HG02884 (cell line): ENCODE measurements around the gene RNF8.

Experiments
- ATAC-seq: cut with Tn5 transposase; IDR thresholded peaks from one replicate; pipeline ENCODE4 v1.9.1; 2021; ENCODE audit warnings: mild to moderate bottlenecking, moderate library complexity; ENCODE audit not compliant: unreplicated experiment

Gene RNF8

GRCh38 chr6:37357288-37357687 is 3.5 kb downstream of the RNF8 start:
- no peak for ATAC-seq

- no peak for ATAC-seq
Observed at GRCh38 chr6:37357860-37358259, 4.1 kb downstream of the RNF8 start.

GRCh38 chr6:37359039-37359438 is 5.3 kb downstream of the RNF8 start:
- no peak for ATAC-seq

GRCh38 chr6:37362101-37362828 is 8.5 kb downstream of the RNF8 start:
- no peak for ATAC-seq

- ATAC-seq = no peak
Observed at GRCh38 chr6:37365791-37366190, 12.0 kb downstream of the RNF8 start.

- ATAC-seq = no peak
Observed at GRCh38 chr6:37366910-37367309, 13.1 kb downstream of the RNF8 start.

GRCh38 chr6:37368961-37369320 is 15.2 kb downstream of the RNF8 start:
- no peak for ATAC-seq

- no peak for ATAC-seq
Observed at GRCh38 chr6:37369321-37370201, 15.8 kb downstream of the RNF8 start.

GRCh38 chr6:37371154-37372083 is 17.6 kb downstream of the RNF8 start:
- ATAC-seq = no peak

- no peak for ATAC-seq
Observed at GRCh38 chr6:37372116-37372515, 18.3 kb downstream of the RNF8 start.

- ATAC-seq = no peak
Observed at GRCh38 chr6:37373822-37374471, 20.2 kb downstream of the RNF8 start.

GRCh38 chr6:37375376-37375775 is 21.6 kb downstream of the RNF8 start:
- no peak for ATAC-seq

GRCh38 chr6:37376078-37376743 is 22.4 kb downstream of the RNF8 start:
- ATAC-seq = no peak

- ATAC-seq = no peak
Observed at GRCh38 chr6:37381579-37381978, 27.8 kb downstream of the RNF8 start.

- no peak for ATAC-seq
Observed at GRCh38 chr6:37382994-37383765, 29.4 kb downstream of the RNF8 start.

- ATAC-seq = no peak
Observed at GRCh38 chr6:37388578-37388977, 34.8 kb downstream of the RNF8 start.

GRCh38 chr6:37389857-37390256 is 36.1 kb downstream of the RNF8 start:
- ATAC-seq = no peak

GRCh38 chr6:37391120-37391519 is 37.3 kb downstream of the RNF8 start:
- no peak for ATAC-seq

GRCh38 chr6:37392821-37393220 is 39.0 kb downstream of the RNF8 start:
- no peak for ATAC-seq
